GM18858 (cell line): Measurements from ENCODE around the gene TRMT6.

Source experiments
- ATAC-seq: cut with Tn5 transposase; IDR thresholded peaks from one replicate; pipeline ENCODE4 v1.9.1; 2021; ENCODE audit not compliant: unreplicated experiment

TRMT6 gene

DNA sequence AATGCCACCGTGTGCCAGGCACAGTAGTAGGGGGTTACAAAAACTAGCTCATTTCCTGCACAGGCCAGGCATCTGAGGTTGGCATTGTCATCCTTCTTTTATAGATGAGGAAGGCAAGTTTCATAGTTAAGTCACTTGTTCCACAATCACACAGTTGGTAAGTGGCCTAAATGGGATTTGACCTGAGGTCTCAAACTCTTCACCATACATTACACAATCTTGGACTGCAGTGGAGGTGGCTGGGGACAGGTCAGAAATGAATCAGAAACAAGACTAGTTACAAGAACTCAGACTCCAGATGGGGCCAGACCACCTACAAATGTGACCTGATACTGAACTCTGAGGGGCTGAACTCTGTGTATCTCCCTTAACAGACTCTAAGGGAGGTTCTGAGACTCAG is 49.4 kb downstream of the TRMT6 start:
- ATAC-seq = no peak

DNA sequence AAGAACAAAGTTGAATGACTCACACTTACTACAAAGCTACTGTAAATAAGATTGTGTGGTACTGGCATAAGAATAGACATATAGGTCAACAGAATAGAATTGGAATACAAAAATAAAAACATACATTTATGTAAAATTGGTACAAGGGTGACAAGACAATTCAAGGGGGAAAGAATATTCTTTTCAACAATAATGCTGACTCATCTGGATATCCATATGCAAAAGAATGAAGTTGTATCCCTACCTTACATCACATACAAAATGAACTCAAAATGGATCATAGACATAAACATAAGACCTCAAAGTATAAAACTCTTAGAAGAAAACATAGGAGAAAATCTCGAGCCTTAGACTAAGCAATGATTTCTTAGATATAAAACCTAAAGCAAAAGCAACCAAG is 50.9 kb downstream of the TRMT6 start:
- ATAC-seq = no peak

DNA sequence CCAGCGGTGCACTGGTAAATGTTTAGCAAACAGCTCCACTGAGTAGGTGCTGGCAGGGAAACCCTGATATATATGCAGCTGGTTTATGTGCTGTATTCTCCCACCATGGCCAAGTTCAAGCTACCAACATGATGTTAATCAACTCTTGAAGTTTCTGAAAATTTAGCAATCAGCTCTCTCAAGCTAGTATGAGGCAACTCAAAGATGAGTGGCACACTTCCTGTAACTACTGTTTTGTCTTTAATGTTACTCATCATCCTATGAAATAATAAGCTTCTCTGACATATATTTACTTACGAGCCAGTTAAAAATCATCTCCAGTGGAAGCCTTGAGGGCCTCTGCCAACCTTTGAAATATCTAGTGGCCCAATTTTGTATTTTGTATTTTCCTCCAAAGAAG is 54.7 kb downstream of the TRMT6 start:
- no peak for ATAC-seq

DNA sequence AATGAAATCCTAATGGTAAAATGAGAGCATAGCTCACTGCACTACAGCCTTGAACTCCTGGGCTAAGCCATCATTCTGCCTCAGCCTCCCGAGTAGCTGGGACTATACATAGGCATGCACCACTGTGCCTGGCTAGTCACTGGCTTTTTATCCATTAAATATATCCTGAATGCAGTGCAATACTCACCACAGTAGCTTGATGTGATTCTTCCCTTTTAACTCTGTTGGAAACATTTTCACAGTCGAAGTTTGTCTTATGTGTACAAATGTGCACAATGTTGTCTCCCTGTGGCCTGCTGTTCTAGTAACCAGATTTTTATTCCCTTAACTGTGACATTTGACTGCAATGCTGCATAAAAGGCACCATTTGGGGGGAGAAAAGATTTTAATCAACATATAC is 56.7 kb downstream of the TRMT6 start:
- ATAC-seq = no peak

DNA sequence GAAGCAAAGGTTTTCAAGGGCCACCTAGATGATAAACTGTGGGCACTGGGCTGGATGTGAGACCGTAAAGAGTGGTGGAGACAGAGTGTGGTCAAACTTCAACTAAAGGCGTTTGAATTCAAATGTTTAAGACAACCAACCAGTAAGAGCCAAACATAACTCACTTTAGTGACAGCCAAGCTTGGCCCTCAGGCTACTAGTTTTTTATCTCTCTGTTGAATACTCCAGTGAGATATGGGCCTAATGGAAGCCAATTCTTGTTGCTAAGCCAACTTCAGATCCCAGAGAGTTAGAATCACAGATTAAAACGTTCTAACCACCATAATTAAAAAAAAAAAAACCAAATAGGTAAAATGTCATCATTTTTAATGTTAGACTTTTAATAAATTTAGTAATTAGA is 57.3 kb downstream of the TRMT6 start:
- no peak for ATAC-seq

DNA sequence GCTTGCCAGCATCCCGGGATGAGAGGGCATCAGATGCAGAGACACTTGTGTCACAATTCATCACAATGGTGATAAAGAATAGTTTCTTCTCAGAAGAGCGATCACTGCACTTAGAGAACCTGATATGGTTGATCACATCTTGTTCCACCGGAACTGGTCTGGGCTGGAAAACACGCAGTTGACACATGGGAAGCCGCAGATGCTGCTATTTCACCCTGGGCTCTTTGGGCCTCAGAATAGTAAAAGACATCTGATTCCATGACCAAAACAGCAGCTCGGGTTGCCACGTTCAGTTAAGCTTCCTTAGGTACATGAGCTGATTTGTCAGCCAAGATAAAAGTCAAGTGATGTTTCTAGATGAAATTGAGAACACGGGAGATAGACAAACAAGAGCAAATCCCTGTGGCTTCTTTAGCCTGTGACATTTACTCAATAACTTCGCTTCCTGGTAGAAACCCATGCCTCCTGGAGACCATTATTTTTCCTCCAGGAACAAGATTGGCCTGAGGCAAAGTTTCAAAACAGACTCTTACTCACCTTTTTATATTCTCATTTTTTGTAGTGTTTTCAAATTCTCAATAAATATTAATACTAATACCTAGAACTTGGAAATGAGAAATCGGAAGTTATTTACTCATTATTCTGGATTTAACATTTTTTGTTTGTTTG is 59.4 kb downstream of the TRMT6 start:
- ATAC-seq = no peak

DNA sequence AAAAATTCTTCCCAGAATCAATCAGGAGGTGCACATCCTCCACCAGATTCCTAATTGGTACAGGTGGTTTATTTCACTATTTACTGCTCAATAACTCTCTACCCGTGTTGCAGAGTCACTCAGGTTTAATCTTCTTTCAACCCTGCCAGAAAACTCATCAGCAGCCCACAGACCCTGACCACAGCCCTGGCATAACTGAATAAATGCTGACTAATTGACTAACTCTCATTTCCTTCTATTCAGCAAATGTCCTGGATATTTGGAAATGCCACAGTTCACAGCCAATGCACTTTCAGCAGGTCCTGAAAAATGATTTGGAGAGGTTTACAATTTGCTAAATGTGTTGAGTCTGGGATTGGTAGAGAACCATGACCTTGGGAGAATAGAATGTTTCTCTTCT is 62.3 kb downstream of the TRMT6 start:
- ATAC-seq = no peak

DNA sequence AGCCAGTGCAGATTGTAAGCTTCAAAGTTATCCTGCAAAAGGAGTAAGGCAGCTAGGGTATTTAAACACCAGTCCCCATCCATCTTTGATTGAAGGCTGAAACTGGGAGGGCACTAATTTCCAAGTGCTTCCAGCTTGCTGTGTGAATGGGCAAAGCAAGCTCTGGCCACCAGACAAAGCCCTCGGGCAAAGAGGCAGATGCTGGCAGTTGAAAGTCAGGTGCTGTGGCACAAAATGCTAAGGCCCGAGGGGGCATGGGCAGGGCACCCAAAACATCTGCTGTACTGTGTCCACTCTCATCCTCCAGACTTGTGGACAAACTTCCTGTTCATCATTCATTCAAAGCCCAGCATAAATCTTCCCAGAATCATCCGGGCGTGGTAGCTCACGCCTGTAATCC is 62.9 kb downstream of the TRMT6 start:
- ATAC-seq = no peak
